Hematopoietic multipotent progenitor cell treated with erythropoietin and hydrocortisone succinate and interleukin-3 and kit ligand, for 17 days (in vitro differentiated cells): ENCODE measurements around the gene TBCK.
"Not testable (repeated sequence)": the region's sequence is repeated elsewhere in the genome, so short reads cannot be mapped to it uniquely, and the experiment has no call there.

Experiments used
- DNase-seq: peaks from one replicate; pipeline ENCODE4 v3.0.0-alpha.2; 2015; ENCODE audit warnings: low spot score

TBCK gene

GRCh38 chr4:106111778-106112469, 204.1 kb downstream of the TBCK start:
- DNase-seq: not testable (repeated sequence)

- no peak for DNase-seq
Measured at GRCh38 chr4:106109929-106110328, 206.1 kb downstream of the TBCK start.

- no peak for DNase-seq
Measured at GRCh38 chr4:106105697-106106096, 210.3 kb downstream of the TBCK start.

GRCh38 chr4:106104276-106104675, 211.7 kb downstream of the TBCK start:
- no peak for DNase-seq

GRCh38 chr4:106096454-106096853, 219.6 kb downstream of the TBCK start:
- no peak for DNase-seq

- no peak for DNase-seq
Measured at GRCh38 chr4:106095408-106095807, 220.6 kb downstream of the TBCK start.

- no peak for DNase-seq
Measured at GRCh38 chr4:106092361-106093040, 223.5 kb downstream of the TBCK start.

- DNase-seq: no peak
Measured at GRCh38 chr4:106090826-106091225, 225.2 kb downstream of the TBCK start.

- DNase-seq: no peak
Measured at GRCh38 chr4:106083065-106083464, 232.9 kb downstream of the TBCK start.

- no peak for DNase-seq
Measured at GRCh38 chr4:106080376-106080775, 235.6 kb downstream of the TBCK start.

GRCh38 chr4:106079616-106080015, 236.4 kb downstream of the TBCK start:
- DNase-seq: no peak

GRCh38 chr4:106065018-106065417, 251.0 kb downstream of the TBCK start:
- DNase-seq: no peak

- DNase-seq: no peak
Measured at GRCh38 chr4:106063009-106063408, 253.0 kb downstream of the TBCK start.

- no peak for DNase-seq
Measured at GRCh38 chr4:106062452-106062875, 253.5 kb downstream of the TBCK start.

- DNase-seq: no peak
Measured at GRCh38 chr4:106058921-106059320, 257.1 kb downstream of the TBCK start.

GRCh38 chr4:106056914-106057313, 259.1 kb downstream of the TBCK start:
- no peak for DNase-seq

GRCh38 chr4:106051514-106051913, 264.5 kb downstream of the TBCK start:
- no peak for DNase-seq

GRCh38 chr4:106049490-106049889, 266.5 kb downstream of the TBCK start:
- DNase-seq: no peak

GRCh38 chr4:106048250-106048971, 267.6 kb downstream of the TBCK start:
- no peak for DNase-seq

GRCh38 chr4:106046083-106046482, 269.9 kb downstream of the TBCK start:
- no peak for DNase-seq

GRCh38 chr4:106041294-106042002, 274.6 kb downstream of the TBCK start:
- DNase-seq: no peak

GRCh38 chr4:106039796-106040195, 276.2 kb downstream of the TBCK start:
- DNase-seq: no peak
